SU-DHL-6 (cell line): ENCODE results near the gene RAB37.

Experiments
- CTCF ChIP-seq: fragments of 200-600 bp; sonication (generic); IDR thresholded peaks from one replicate; pipeline ENCODE4 v1.5.1; 2017; ENCODE audit warnings: antibody characterized with exemption, mild to moderate bottlenecking, low read length, moderate library complexity; ENCODE audit not compliant: insufficient read depth, poor library complexity, severe bottlenecking
- EZH2phosphoT487 ChIP-seq: fragments of 200-600 bp; sonication (generic), shearing (Covaris generic); conservative IDR thresholded peaks from 2 replicates; pipeline ENCODE4 v1.6.1; 2018; ENCODE audit warnings: mild to moderate bottlenecking, antibody characterized with exemption, low read length, moderate library complexity, mixed read lengths

GRCh38 chr17:74740173-74740572 lies 3.1 kb downstream of the RAB37 start:
- no peak for TF ChIP-seq CTCF
- TF ChIP-seq EZH2phosphoT487: no peak
